Measurements from ENCODE around the gene MAPK1.

MAPK1 gene

GRCh38 chr22:21741059-21741458 is 126.4 kb downstream of the MAPK1 start:
- no peak for TF ChIP-seq CTCF (IDR thresholded peaks at IDR 0.05; ENCODE audit: low read depth, low read length)
- Histone ChIP-seq H3K27me3 (no peaks in the 10 kb centered on the region), H3K36me3 (no peaks in the 10 kb centered on the region), H3K9me3 (peaks cover 2% of the 10 kb centered on the region), H3K4me3 (ENCODE audit: low read depth, low read length) (no peak overlapping the region), H3K4me1 (no peaks in the 10 kb centered on the region)
- DNase-seq, result no peak

- no peaks in the 10 kb centered on the region for H3K4me1 ChIP-seq
- no peak overlapping the region for H3K4me3 ChIP-seq (ENCODE audit: low read depth, low read length)
- peaks cover 4% of the 10 kb centered on the region for H3K9me3 ChIP-seq
- TF ChIP-seq CTCF (IDR thresholded peaks at IDR 0.05; ENCODE audit: low read depth, low read length), result no peak
- no peak for DNase-seq
- no peaks in the 10 kb centered on the region for H3K27me3 ChIP-seq
- no peaks in the 10 kb centered on the region for H3K36me3 ChIP-seq
Observed at GRCh38 chr22:21739828-21740377, 127.5 kb downstream of the MAPK1 start.

GRCh38 chr22:21738966-21739365 is 128.5 kb downstream of the MAPK1 start:
- no peaks in the 10 kb centered on the region for H3K36me3 ChIP-seq
- no peaks in the 10 kb centered on the region for H3K4me1 ChIP-seq
- DNase-seq, result no peak
- no peaks in the 10 kb centered on the region for H3K27me3 ChIP-seq
- no peak for TF ChIP-seq CTCF (IDR thresholded peaks at IDR 0.05; ENCODE audit: low read depth, low read length)
- H3K9me3 ChIP-seq, result peaks cover 4% of the 10 kb centered on the region
- no peak overlapping the region for H3K4me3 ChIP-seq (ENCODE audit: low read depth, low read length)

GRCh38 chr22:21738081-21738480 is 129.4 kb downstream of the MAPK1 start:
- Histone ChIP-seq H3K27me3 (no peaks in the 10 kb centered on the region; the same call in 1 of the 2 replicates), H3K36me3 (no peaks in the 10 kb centered on the region), H3K4me3 (ENCODE audit: low read depth, low read length) (no peak overlapping the region), H3K9me3 (peaks cover 4% of the 10 kb centered on the region), H3K4me1 (no peaks in the 10 kb centered on the region)
- no peak for TF ChIP-seq CTCF (IDR thresholded peaks at IDR 0.05; ENCODE audit: low read depth, low read length)
- no peak for DNase-seq

GRCh38 chr22:21736948-21737347 is 130.5 kb downstream of the MAPK1 start:
- Histone ChIP-seq H3K36me3 (no peaks in the 10 kb centered on the region), H3K4me3 (ENCODE audit: low read depth, low read length) (no peak overlapping the region), H3K9me3 (peaks cover 4% of the 10 kb centered on the region), H3K27me3 (no peaks in the 10 kb centered on the region; the same call in 1 of the 2 replicates), H3K4me1 (no peaks in the 10 kb centered on the region)
- DNase-seq, result no peak
- TF ChIP-seq CTCF (IDR thresholded peaks at IDR 0.05; ENCODE audit: low read depth, low read length), result no peak

- Histone ChIP-seq H3K27me3 (no peaks in the 10 kb centered on the region; the same call in 1 of the 2 replicates), H3K36me3 (no peaks in the 10 kb centered on the region), H3K4me3 (ENCODE audit: low read depth, low read length) (no peak overlapping the region), H3K9me3 (peaks cover 4% of the 10 kb centered on the region), H3K4me1 (no peaks in the 10 kb centered on the region)
- no peak for TF ChIP-seq CTCF (IDR thresholded peaks at IDR 0.05; ENCODE audit: low read depth, low read length)
- no peak for DNase-seq
Observed at GRCh38 chr22:21736084-21736642, 131.3 kb downstream of the MAPK1 start.
